Tibial nerve (tissue), 4 donors: ENCODE measurements around the gene LTBP3. TPM values are rescaled to one million over a fixed set of nuclear protein-coding genes. Genes with fewer than 3 reads are reported as not detected.

ENCODE experiments used
- DNase-seq, 2 donors: peaks; one replicate each; pipeline ENCODE4 v3.0.0-alpha.2; 2019; ENCODE audit warnings: low spot score in 2 of 2
- H3K27ac ChIP-seq, 4 donors: fragments of 200-600 bp; sonication (generic) in 3 of 4; one replicate each; pipeline ENCODE4 v1.5.1; 2017 to 2019; ENCODE audit warnings: mild to moderate bottlenecking in 1 of 4
- H3K27me3 ChIP-seq, 2 donors: fragments of 200-600 bp; sonication (generic) in 1 of 2; one replicate each; pipeline versions ENCODE4 v1.5.1 to v1.6.0; 2017 to 2019
- H3K36me3 ChIP-seq, 3 donors: fragments of 200-600 bp; sonication (generic); one replicate each; pipeline ENCODE4 v1.5.1; 2018 to 2019
- H3K4me1 ChIP-seq, 4 donors: fragments of 200-600 bp; sonication (generic) in 3 of 4; one replicate each; pipeline ENCODE4 v1.5.1; 2017 to 2019
- H3K4me3 ChIP-seq, 4 donors: fragments of 200-600 bp; sonication (generic) in 3 of 4; one replicate each; pipeline ENCODE4 v1.5.1; 2017 to 2019; ENCODE audit warnings: mild to moderate bottlenecking in 1 of 4, moderate library complexity in 1 of 4
- H3K9me3 ChIP-seq, 4 donors: fragments of 200-600 bp; sonication (generic) in 3 of 4; one replicate each; pipeline ENCODE4 v1.5.1; 2017 to 2019
- CTCF ChIP-seq, 5 experiments: fragments of 200-600 bp in 3 of 5; fragments of 450-650 bp in 2 of 5; sonication (generic) in 3 of 5; IDR thresholded peaks; one replicate each; pipeline ENCODE4 v1.5.1; 2016 to 2019; ENCODE audit warnings: antibody characterized with exemption in 5 of 5, mild to moderate bottlenecking in 3 of 5, moderate library complexity in 2 of 5
- EP300 ChIP-seq, 2 donors: sonication (generic); formaldehyde crosslinking; IDR thresholded peaks; one replicate each; pipeline ENCODE4 v1.6.1; 2017; ENCODE audit warnings: antibody characterized with exemption in 2 of 2, mild to moderate bottlenecking in 1 of 2
- POLR2A ChIP-seq, 2 donors: fragments of 450-650 bp; IDR thresholded peaks; one replicate each; pipeline ENCODE4 v1.6.1; 2017; ENCODE audit warnings: antibody characterized with exemption in 2 of 2, mild to moderate bottlenecking in 2 of 2, moderate library complexity in 2 of 2
- WGBS, 2 donors: methylation state at CpG; one replicate each; pipeline ENCODE4 v1.1.5; 2018; 5-methylcytosine and 5-hydroxymethylcytosine counted together
- small RNA-seq: library from RNA; depleted of rRNA; stranded (forward); fragments of <200 nt; gene quantifications from one replicate; pipeline ENCODE3, GENCODE V24; 2016
- total RNA-seq, 4 donors: library from RNA; depleted of rRNA; stranded (reverse); fragments of >200 nt; gene quantifications; one replicate each; pipeline ENCODE4 v1.1.0, GENCODE V29; 2016

The LTBP3 gene
- total RNA-seq, 4 donors from 2014 or later = 236 to 476 (median 386) TPM

GRCh38 chr11:65491614-65492386, 66.4 kb downstream of the LTBP3 start:
- H3K27me3 ChIP-seq = no peaks in the 10 kb centered on the region
- no peaks in the 10 kb centered on the region for H3K9me3 ChIP-seq
- no peak for TF ChIP-seq CTCF (IDR thresholded peaks at IDR 0.05)
- TF ChIP-seq EP300 (IDR thresholded peaks at IDR 0.05) = peak; percentile 27 to 71
- TF ChIP-seq POLR2A (IDR thresholded peaks at IDR 0.05) = peak; percentile 28 to 40
- 17 to 29% methylated on average over 17 of the region's 17 CpGs for WGBS, 2 donors
- DNase-seq = peak; percentile 73 to 81
- peak overlapping the region; percentile 93 to 99 (median 94) for H3K27ac ChIP-seq
- peaks cover 20 to 98% (median 90%) of the 10 kb centered on the region in 4 donors for H3K4me1 ChIP-seq
- no peaks in the 10 kb centered on the region for H3K36me3 ChIP-seq
- H3K4me3 ChIP-seq = peak overlapping the region in 1 of 4 donors; percentile 4

- Histone ChIP-seq H3K4me1 (peaks cover 20 to 98% (median 91%) of the 10 kb centered on the region in 4 donors), H3K9me3 (no peaks in the 10 kb centered on the region), H3K27ac (peak overlapping the region; percentile 93 to 99 (median 94)), H3K4me3 (peak overlapping the region in 1 of 4 donors; percentile 4), H3K27me3 (no peaks in the 10 kb centered on the region), H3K36me3 (no peaks in the 10 kb centered on the region)
- TF ChIP-seq CTCF (IDR thresholded peaks at IDR 0.05) (no peak), POLR2A (IDR thresholded peaks at IDR 0.05) (no peak), EP300 (IDR thresholded peaks at IDR 0.05) (no peak)
- WGBS, 2 donors = 29 to 34% methylated on average over 3 of the region's 3 CpGs
- no peak for DNase-seq
Measured at GRCh38 chr11:65491163-65491465, 67.0 kb downstream of the LTBP3 start.

GRCh38 chr11:65489706-65490320, 68.3 kb downstream of the LTBP3 start:
- no peaks in the 10 kb centered on the region for H3K27me3 ChIP-seq
- no peaks in the 10 kb centered on the region for H3K9me3 ChIP-seq
- H3K4me1 ChIP-seq = peaks cover 20 to 96% (median 83%) of the 10 kb centered on the region in 4 donors
- no peak for TF ChIP-seq POLR2A (IDR thresholded peaks at IDR 0.05)
- no peak for DNase-seq
- H3K36me3 ChIP-seq = no peaks in the 10 kb centered on the region
- no peak overlapping the region for H3K4me3 ChIP-seq
- WGBS, 2 donors = 28 to 30% methylated on average over 8 of the region's 8 CpGs
- H3K27ac ChIP-seq = peak overlapping the region; percentile 93 to 99 (median 94)

- no peak for DNase-seq
- H3K4me3 ChIP-seq = no peak overlapping the region
- H3K4me1 ChIP-seq = peaks cover 20 to 91% (median 77%) of the 10 kb centered on the region in 4 donors
- 13 to 31% methylated on average over 10 of the region's 10 CpGs for WGBS, 2 donors
- no peaks in the 10 kb centered on the region for H3K27me3 ChIP-seq
- H3K36me3 ChIP-seq = no peaks in the 10 kb centered on the region
- peak overlapping the region; percentile 93 to 99 (median 94) for H3K27ac ChIP-seq
- no peaks in the 10 kb centered on the region for H3K9me3 ChIP-seq
- TF ChIP-seq CTCF (IDR thresholded peaks at IDR 0.05) = peak in 1 of 5 experiments; percentile 6
- TF ChIP-seq EP300 (IDR thresholded peaks at IDR 0.05) = peak; percentile 35 to 63
- TF ChIP-seq POLR2A (IDR thresholded peaks at IDR 0.05) = no peak
Measured at GRCh38 chr11:65489035-65489705, 69.0 kb downstream of the LTBP3 start.

Small RNA genes within 50 kb of the gene (small RNA-seq; reads per million reads assigned to genes)
- gene AP001362.1 (not detected), gene RF01684 (not detected)

Other genes with a start within 250 kb of the LTBP3 start
- gene CDC42EP2, start 243.5 kb downstream of the LTBP3 start, total RNA-seq = 10 to 100 TPM; 10.4 to 39.6 (median 24.9) TPM
- 10 to 100 TPM; 44.7 to 47.6 (median 46.2) TPM for gene DPF2, start 224.5 kb downstream of the LTBP3 start, total RNA-seq
- under 1 TPM in 2 of 4 donors, not detected in 2; 0.30 to 0.59 TPM for gene TIGD3, start 203.6 kb downstream of the LTBP3 start, total RNA-seq
- gene SLC25A45, start 175.7 kb downstream of the LTBP3 start, total RNA-seq = 10 to 100 TPM in 2 of 4 donors, 1 to 10 TPM in 2; 1.8 to 22.5 (median 8.5) TPM
- gene FRMD8, start 171.7 kb downstream of the LTBP3 start, total RNA-seq = 100 to 1,000 TPM in 3 of 4 donors, 10 to 100 TPM in 1; 96.5 to 226 (median 128) TPM
- gene NEAT1, start 135.6 kb downstream of the LTBP3 start, total RNA-seq = 100 to 1,000 TPM; 427 to 571 (median 461) TPM
- gene MALAT1, start 59.3 kb downstream of the LTBP3 start, total RNA-seq = over 10,000 TPM; 20,649 to 23,532 (median 22,230) TPM
- gene SCYL1, start 33.3 kb downstream of the LTBP3 start, total RNA-seq = 100 to 1,000 TPM; 109 to 128 (median 112) TPM
- 10 to 100 TPM; 49.6 to 70.8 (median 56.5) TPM for gene ZNRD2, start 12.1 kb upstream of the LTBP3 start, total RNA-seq
- 10 to 100 TPM; 40.8 to 55.3 (median 44.6) TPM for gene FAM89B, start 14.2 kb upstream of the LTBP3 start, total RNA-seq
- 100 to 1,000 TPM in 3 of 4 donors, 10 to 100 TPM in 1; 87.3 to 186 (median 110) TPM for gene EHBP1L1, start 17.7 kb upstream of the LTBP3 start, total RNA-seq
- 1 to 10 TPM in 2 of 4 donors, under 1 TPM in 1, not detected in 1; 0.63 to 3.3 (median 1.2) TPM for gene KCNK7, start 37.4 kb upstream of the LTBP3 start, total RNA-seq
- gene MAP3K11, start 55.9 kb upstream of the LTBP3 start, total RNA-seq = 100 to 1,000 TPM in 1 of 4 donors, 10 to 100 TPM in 3; 64.2 to 112 (median 83.9) TPM
- 10 to 100 TPM; 21.0 to 53.4 (median 29.8) TPM for gene PCNX3, start 57.4 kb upstream of the LTBP3 start, total RNA-seq
- gene SIPA1, start 79.7 kb upstream of the LTBP3 start, total RNA-seq = 100 to 1,000 TPM in 1 of 4 donors, 10 to 100 TPM in 3; 50.2 to 103 (median 65.0) TPM
- 10 to 100 TPM; 44.6 to 70.8 (median 51.7) TPM for gene RELA, start 104.6 kb upstream of the LTBP3 start, total RNA-seq
- gene KAT5, start 153.9 kb upstream of the LTBP3 start, total RNA-seq = 100 to 1,000 TPM in 1 of 4 donors, 10 to 100 TPM in 3; 68.1 to 118 (median 92.3) TPM
- 100 to 1,000 TPM; 142 to 197 (median 152) TPM for gene RNASEH2C, start 162.4 kb upstream of the LTBP3 start, total RNA-seq
- 10 to 100 TPM; 12.7 to 27.5 (median 18.8) TPM for gene AP5B1, start 222.6 kb upstream of the LTBP3 start, total RNA-seq
- not detected for gene OVOL1, start 228.7 kb upstream of the LTBP3 start, total RNA-seq